Stimulated activated CD8-positive, alpha-beta memory T cell treated with anti-CD3 and anti-CD28 coated beads, Interleukin-2, amount 100 ng/mL, for 1 hour (primary cell): ENCODE results near the gene TTC28.
A peak's percentile ranks its signal among the peaks of the same experiment; 100 is the strongest.
"Not testable (repeated sequence)": the region's sequence is repeated elsewhere in the genome, so short reads cannot be mapped to it uniquely, and the experiment has no call there.

Experiments used
- DNase-seq, 2 donors: peaks; one replicate each; pipeline ENCODE4 v3.0.0-alpha.2; 2020; ENCODE audit warnings: low read depth in 2 of 2

TTC28 gene

GRCh38 chr22:28679611-28680287 lies at the start of gene TTC28:
TTC28 (minus strand) TSS chr22:28679840; CDS start chr22:28679723, 117 bp downstream.
- DNase-seq = peak in 1 of 2 donors; percentile 2

- no peak for DNase-seq
Observed at GRCh38 chr22:28728621-28729313, 49.1 kb upstream of the TTC28 start.

- no peak for DNase-seq
Observed at GRCh38 chr22:28728002-28728401, 48.4 kb upstream of the TTC28 start.

DNA sequence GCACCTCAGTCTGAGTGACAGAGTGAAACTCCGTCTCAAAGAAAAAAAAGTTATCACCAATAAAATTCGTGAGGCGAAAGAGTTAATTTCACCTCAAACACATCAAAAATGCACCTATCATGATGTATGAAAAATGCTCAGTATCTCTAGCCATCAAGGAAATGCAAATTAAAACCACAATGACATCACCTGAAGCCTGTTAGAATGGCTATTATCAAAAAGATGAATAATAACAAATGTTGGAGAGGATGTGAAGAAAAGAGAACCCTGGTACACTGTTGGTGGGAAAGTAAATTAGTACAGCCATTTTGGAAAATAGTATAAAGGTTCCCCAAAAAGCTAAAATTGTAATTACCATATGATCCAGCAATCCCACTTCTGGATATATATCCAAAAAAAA lies 38.4 kb upstream of the TTC28 start:
- DNase-seq = no peak

- no peak for DNase-seq
Observed at GRCh38 chr22:28716686-28717085, 37.0 kb upstream of the TTC28 start.

- DNase-seq = no peak
Observed at GRCh38 chr22:28715611-28716010, 36.0 kb upstream of the TTC28 start.

DNA sequence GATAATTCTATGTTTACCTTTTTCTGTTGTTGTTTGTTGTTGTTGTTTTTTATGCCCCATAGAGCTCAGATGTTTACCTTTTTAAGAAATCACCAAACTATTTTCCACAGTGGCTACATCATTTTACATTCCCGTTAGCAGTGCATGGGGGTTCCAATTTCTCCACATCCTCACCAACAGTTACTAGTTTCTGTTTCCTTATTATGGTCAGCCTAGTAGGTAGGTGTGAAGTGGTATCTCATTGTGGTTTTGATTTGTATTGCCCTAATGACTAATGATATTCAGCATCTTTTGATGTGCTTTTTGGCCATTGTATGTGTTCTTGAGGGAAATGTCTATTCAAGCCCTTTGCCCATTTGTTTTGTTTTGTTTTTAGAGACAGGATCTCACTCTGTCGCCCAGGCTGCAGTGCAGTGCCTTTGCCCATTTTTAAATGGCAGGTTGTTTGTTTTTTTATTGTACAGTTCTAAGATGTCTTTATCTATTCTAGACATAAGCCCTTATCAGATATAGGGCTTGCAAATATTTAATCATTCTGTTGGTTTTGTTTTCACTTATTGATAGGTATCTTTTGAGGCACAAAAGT lies 34.5 kb upstream of the TTC28 start:
- DNase-seq = no peak

- DNase-seq = no peak
Observed at GRCh38 chr22:28711820-28712777, 32.5 kb upstream of the TTC28 start.

DNA sequence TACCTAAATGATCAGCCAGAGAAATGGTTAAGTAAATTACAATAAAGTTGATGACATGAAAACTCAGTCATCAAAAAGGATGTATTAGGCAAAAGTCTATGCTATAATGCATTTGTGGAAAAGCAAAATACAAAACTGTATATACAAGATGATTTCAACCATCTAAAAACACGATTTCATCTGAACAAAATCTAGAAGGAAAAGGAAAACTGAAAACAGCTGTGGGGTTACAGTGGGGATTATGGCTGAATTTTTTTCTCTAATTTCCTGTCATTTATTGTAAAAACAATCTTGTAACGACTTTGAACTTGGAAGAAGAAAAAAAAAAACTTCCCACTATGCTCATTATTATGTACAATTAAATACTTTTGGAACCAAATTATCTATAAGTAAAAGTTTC lies 31.7 kb upstream of the TTC28 start:
- DNase-seq = no peak

GRCh38 chr22:28710576-28711191 lies 31.0 kb upstream of the TTC28 start:
- no peak for DNase-seq

GRCh38 chr22:28710107-28710506 lies 30.5 kb upstream of the TTC28 start:
- no peak for DNase-seq

- DNase-seq = no peak
Observed at GRCh38 chr22:28706845-28707244, 27.2 kb upstream of the TTC28 start.

GRCh38 chr22:28703436-28703835 lies 23.8 kb upstream of the TTC28 start:
- no peak for DNase-seq

GRCh38 chr22:28702891-28703290 lies 23.3 kb upstream of the TTC28 start:
- no peak for DNase-seq

- DNase-seq = not testable (repeated sequence)
Observed at GRCh38 chr22:28693041-28693760, 13.6 kb upstream of the TTC28 start.

DNA sequence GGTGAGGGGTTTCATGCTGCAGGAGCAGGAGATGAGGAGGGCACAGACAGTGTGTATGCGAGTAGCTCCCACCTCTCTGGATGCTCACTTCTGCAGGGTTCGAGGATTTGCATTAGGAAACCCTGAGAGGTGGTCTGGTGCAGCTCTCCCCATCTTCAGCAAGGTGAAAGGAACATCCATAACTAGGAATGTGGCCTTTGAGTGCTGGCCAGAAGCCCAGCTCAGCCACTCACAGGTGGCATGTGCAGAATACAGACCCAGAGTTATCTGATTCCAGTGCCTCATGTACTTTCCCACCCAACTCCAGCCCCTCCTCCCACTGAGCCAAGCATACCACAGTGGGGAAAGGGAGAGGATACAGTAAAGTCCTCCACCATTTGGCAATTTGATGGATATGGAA lies 10.2 kb upstream of the TTC28 start:
- DNase-seq = not testable (repeated sequence)

DNA sequence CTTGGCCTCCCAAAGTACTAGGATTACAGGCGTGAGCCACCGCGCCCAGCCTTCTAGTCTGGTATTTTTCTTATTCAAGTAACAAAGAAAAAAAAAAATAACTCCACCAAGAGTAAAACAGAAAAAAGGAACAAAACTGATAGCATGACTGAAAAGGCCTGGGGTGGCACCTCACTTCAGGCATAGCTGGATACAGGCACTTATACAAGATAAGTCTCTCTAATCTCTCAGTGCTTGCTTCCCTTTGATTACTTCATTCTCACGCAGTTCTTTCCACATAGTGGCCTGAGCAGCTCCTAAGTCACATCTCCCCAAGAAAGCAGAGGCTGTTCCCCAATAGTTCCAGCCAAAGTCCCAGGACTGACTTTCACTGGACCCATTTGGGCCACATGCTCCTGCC lies 3.3 kb upstream of the TTC28 start:
- DNase-seq = not testable (repeated sequence)

DNA sequence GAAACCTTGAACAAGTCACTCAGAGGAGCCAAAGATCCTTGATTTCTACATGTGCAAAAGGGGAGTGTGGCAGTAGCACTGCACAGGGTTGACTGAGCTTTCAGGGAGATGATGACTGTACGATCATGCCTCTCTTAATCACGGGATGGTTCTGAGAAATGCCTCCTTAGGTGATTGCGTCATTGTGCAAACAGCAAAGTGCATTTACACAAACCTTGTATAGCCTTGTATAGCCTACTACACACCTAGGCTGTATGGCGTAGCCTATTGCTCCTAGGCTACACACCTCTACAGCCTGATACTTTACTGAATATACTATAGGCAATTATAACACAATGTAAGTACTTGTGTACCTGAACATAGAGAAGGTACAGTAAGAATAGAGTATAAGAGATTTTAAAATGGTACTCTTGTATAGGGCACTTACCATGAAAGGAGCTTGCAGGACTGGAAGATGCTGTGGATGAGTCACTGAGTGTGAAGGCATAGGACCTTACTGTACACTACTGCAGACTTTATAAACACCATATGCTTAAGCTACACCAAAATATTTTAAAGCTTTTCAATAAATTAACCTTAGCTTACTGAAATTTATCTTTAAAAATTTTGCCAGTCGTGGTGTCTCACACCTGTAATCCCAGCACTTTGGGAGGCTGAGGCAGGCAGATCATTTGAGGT lies 1.3 kb upstream of the TTC28 start:
- DNase-seq = not testable (repeated sequence)

DNA sequence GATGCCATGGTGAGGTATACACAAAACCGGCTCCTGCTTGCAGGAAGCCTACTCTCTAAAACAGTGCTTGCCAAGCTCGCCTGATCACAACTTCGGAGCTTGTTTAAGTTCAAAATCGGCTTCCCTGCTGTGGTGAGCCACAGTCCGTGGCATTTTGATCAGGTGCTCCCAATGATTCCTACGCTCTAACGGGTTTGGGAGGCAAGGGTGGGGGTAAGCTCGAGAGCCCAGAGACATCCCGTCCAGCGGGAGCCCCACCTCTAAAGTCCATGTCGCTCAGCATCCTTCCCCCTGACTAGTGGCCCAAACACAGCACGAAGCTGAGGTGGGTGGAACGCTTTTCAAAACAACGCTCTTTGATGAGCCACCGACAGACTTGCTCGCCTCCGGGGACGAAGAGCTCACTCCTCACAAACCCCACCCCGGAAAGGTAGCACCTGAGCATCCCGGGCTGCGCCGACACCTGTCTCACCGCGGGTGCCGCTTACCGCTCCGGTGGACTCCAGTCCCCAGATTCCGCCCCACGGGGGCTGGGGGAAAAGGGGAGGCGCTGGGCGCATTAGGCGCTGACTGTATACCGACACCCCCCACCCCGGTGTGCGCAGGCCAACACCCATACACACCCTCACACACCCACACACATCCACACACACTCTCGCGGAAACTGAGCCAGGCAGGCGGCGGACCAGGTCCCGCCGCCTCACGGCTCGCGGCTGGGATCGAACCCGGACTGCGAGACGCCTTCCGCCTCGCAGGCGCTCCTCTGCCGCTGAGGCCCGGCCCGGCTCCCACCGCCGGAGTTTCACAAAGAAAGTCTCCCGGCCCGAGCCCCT lies 646 bp downstream of the TTC28 start:
- DNase-seq = not testable (repeated sequence)
